ENCODE data around the gene ADAM19. TPM values are rescaled to one million over a fixed set of nuclear protein-coding genes. Genes with fewer than 3 reads are reported as not detected.

The ADAM19 gene
- total RNA-seq, 1 donor from 2014 or later: 12.6 TPM

- FAIRE-seq: no peak
These were observed 11.5 kb downstream of the ADAM19 start for GRCh38 chr5:157563929-157564716.

DNA sequence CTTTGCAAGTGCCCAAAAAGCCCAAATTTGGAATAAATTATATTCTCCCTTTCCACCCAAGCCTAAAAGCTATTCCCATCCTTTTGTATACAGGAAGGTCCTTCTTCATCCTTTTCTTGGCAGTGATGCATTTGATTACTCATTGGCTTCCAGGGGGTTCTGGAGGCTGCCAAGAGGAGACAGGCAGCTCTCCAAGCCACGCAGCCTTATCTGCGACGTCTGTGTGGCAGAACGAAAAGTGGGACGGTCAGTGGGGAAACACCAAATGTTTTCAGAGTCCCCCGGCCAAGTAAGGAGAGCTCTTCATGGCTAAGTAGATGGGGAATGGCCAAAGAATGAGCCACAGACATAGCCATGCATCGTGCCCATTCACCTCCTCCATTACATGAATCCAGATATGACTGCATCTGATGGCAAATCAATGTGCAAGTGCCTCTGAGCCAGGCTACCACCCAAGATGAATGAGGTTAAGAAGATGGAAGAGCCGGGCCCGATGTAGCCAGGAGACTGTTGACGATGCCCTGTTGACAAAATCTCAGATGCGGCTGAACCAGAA, 12.1 kb downstream of the ADAM19 start:
- DNase-seq (ENCODE audit: low spot score in 2 of 2) (peak in 1 of 2 donors; percentile 39), FAIRE-seq (no peak)

More at GRCh38 chr5:157563929-157564716, 11.5 kb downstream of the ADAM19 start:
- no peak for DNase-seq (ENCODE audit: low spot score in 2 of 2)

DNA sequence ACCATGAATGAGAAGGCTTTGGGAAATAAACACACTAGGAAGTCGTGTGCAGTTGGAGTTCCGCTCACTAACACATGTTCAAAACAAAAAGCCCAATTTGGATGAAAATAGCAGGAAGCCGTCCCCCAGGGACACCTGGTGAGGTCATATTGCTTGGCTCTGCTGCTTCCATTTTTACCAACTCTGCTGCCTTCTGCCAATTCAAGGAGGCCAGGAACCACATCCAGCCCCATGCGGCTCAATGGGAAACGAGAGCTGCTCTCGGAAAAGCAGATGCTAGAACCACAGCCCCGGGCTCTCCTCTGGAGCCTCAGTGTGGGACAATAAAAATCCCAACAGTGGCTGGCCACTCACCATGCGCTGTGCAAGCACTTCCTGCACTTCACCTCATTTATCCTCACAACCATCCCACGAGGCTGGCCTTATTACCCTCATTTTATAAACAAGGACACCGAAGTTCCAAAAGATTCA, 13.4 kb downstream of the ADAM19 start:
- DNase-seq (ENCODE audit: low spot score in 2 of 2) (no peak), FAIRE-seq (no peak)

DNA sequence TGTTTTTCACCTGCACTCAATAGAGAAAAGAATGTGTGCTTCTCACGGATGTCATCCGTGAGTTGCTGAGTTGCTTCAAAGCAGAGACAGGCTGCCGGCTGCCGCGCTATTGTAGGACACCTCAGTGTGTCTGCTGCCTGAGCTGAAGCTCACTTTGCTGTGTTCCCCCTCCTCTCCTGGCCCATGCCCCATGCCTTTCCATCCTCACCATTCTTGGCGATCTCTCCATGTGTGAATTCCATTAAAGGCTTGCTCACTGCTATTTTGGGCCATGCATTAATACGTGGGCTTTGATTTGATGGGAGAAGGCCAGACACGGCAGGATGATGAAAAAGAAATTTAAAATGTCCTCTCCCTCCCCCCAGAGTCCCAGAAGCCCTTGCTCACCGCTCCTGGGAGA, 14.5 kb downstream of the ADAM19 start:
- DNase-seq (ENCODE audit: low spot score in 2 of 2) (no peak), FAIRE-seq (no peak)

GRCh38 chr5:157559301-157559700, 16.3 kb downstream of the ADAM19 start:
- FAIRE-seq (no peak), DNase-seq (ENCODE audit: low spot score in 2 of 2) (no peak)

DNA sequence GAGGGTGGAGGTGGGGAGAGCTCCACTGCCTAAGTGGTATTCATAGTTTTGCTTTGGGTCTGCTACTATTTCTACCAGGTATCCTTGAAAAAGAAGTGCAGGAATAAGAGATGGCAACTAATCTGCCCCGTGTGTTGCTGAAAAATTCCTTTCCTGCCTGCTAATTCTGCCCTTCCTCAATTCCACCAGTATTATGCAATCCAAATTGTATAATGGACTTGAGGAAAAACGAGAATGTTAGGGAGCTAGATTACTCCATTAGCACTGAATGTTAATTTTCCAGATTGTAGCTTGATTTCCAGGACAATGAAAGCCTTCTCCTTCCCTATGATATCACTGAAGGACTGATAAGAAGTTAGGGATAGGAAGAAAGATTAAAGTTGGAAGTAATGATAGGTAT, 16.9 kb downstream of the ADAM19 start:
- DNase-seq (ENCODE audit: low spot score in 2 of 2) (no peak), FAIRE-seq (no peak)

GRCh38 chr5:157558041-157558595, 17.5 kb downstream of the ADAM19 start:
- FAIRE-seq: no peak
- DNase-seq (ENCODE audit: low spot score in 2 of 2): no peak

GRCh38 chr5:157556615-157557418, 18.8 kb downstream of the ADAM19 start:
- DNase-seq (ENCODE audit: low spot score in 2 of 2) (no peak), FAIRE-seq (no peak)

DNA sequence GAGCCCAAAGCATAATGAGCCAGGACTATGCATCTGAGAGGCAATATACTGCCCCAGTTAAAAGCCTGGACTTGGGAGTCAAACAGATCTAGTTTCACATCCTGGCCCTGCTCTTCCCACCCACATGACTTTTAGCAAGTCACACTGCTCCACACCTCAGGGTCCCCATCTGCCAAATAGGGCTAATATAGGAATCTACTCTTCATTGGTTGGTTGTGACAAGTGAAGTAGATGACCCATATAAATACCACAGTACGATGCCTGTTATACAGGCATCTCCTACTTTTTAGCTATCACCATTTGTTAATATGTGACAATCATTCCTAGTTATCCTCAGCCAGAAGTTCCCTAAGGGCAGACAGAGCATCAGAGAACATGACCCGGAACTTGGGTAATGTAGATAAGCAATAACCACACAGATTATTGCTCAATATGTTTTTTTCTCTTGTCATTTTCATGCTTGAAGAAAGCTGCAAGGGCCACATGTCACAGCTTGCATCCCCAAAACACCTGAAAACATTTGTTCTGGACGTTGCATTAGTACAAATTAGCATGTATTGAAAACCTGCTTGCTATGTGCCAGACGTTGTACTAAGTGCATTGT, 20.4 kb downstream of the ADAM19 start:
- DNase-seq (ENCODE audit: low spot score in 2 of 2) (no peak), FAIRE-seq (no peak)

DNA sequence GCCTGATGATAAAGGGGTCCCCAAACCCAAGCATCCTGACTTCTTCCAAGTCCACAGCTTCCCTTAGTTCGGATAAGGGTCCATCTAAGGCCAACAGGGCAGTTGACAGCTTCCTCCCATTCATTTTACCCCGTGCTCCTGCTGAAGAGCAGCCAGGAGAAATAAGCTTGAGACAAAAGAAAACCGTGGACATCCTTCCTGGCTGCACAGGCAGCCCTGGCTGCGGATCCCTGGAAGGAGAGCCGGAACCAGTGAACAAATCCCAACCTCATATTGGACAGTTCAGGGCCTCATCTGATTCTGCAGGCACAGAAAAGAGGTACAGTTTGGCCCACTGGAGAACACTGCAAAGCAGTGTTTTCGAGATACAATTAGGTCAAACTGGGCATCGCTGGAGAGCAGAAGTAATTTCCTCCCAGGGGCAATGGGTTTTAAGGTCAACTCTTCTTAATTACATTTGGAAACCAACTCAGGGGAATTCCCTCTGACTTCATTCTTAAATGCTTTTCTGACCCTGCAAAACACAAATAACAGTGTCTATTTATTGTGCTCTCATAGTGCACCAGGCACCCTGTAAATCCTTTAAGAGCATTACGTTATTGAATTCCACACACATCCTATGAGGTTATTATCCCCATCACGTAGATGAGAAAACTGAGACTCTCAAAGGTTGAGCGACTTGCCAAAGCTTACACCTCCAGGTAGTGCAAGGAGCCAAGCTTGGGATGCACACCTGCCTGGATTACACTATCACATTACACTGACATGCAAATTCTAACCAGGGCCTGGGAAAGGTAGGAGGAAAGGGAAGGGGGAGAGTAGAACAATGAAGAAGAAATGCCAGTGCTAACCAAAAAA, 21.2 kb downstream of the ADAM19 start:
- FAIRE-seq: no peak
- DNase-seq (ENCODE audit: low spot score in 2 of 2): no peak

GRCh38 chr5:157552650-157553049, 22.9 kb downstream of the ADAM19 start:
- no peak for FAIRE-seq

DNA sequence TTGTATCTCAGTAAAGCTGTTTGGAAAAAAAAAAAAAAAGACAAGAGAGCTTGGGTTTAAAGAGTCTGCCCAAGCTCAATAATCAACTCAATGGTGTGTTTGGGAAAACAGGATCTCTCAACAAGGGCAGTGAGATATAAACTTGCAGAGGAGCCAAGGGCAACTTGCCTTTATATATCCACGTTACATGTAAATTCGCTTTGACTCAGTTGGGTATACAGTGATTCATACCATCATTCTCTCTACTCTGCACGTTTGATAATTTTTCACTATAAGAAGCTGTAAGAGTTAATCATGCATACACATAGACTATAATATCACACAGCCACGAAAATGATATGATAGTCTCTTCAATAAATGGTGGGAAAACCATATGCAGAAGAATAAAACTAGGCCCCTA, 24.9 kb downstream of the ADAM19 start:
- no peak for DNase-seq (ENCODE audit: low spot score in 2 of 2)
- no peak for FAIRE-seq

More at GRCh38 chr5:157552650-157553049, 22.9 kb downstream of the ADAM19 start:
- DNase-seq (ENCODE audit: low spot score in 2 of 2): no peak

DNA sequence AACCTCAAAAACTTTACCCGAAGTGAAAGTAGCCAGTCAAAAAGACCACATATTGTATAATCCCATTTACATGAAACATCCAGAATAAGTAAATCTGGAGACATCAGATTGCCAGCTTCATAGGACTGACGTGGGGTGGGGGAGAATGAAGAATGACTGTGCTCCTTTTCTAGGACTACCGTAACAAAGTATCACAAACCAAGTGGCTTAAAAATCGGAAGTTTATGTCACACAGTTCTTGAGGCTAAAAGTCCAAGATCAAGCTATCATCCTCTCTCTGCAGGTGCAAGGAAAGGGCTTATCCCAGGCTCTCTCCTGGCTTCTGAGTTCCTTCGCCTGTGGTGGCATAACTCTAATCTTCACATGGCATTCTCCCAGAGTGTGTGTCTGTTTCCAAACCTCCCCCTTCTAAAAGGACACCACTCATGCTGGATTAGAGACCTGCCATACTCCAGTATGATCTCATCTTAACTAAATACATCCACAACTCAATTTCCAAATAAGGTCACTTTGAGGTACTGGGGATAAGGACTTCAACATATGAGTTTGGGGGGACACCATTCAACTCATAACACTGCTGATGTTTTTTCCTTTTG, 25.5 kb downstream of the ADAM19 start:
- no peak for FAIRE-seq
- no peak for DNase-seq (ENCODE audit: low spot score in 2 of 2)

DNA sequence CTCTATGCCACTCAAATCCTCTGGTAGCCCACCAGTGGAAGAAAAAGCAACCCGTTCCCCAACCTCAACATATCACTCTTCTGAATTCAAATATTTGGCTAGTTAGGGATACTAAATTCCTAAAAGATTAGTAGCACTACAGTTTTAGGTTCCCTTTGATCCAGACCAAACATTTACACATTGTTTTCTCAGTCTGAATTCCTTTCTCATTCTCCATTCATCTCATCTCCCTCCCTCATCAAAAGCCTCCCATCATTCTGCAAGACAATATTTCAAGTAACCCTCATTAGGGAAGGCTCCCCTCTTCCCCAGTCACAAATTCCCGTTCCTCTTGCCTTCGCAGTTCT, 26.3 kb downstream of the ADAM19 start:
- no peak for DNase-seq (ENCODE audit: low spot score in 2 of 2)

GRCh38 chr5:157548513-157549282, 26.9 kb downstream of the ADAM19 start:
- no peak for FAIRE-seq
- no peak for DNase-seq (ENCODE audit: low spot score in 2 of 2)

More for the DNA sequence above, 26.3 kb downstream of the ADAM19 start:
- FAIRE-seq: no peak

- FAIRE-seq: no peak
- no peak for DNase-seq (ENCODE audit: low spot score in 2 of 2)
These were observed 27.5 kb downstream of the ADAM19 start for GRCh38 chr5:157547941-157548512.

- no peak for DNase-seq (ENCODE audit: low spot score in 2 of 2)
- FAIRE-seq: no peak
These were observed 29.0 kb downstream of the ADAM19 start for GRCh38 chr5:157546456-157547100.
